Gastrocnemius medialis (tissue), 4 donors: ENCODE results near the gene ZSCAN32. TPM values are rescaled to one million over a fixed set of nuclear protein-coding genes. Genes with fewer than 3 reads are reported as not detected.

ENCODE experiments used
- ATAC-seq, 2 donors: fragments of 150-250 bp; one replicate each; pipeline ENCODE4 v1.9.1; 2016
- DNase-seq, 2 donors: peaks; one replicate each; pipeline ENCODE4 v3.0.0-alpha.2; 2019
- H3K27ac ChIP-seq, 4 donors: fragments of 200-600 bp; sonication (generic); 1 replicate in 1 of 4; 2 replicates in 3 of 4; pipeline ENCODE4 v1.5.1; 2016 to 2018; ENCODE audit warnings: mild to moderate bottlenecking in 2 of 4, moderate library complexity in 1 of 4
- H3K27me3 ChIP-seq, 3 donors: fragments of 200-600 bp; sonication (generic) in 2 of 3; 1 replicate in 1 of 3; 2 replicates in 2 of 3; pipeline versions ENCODE4 v1.5.1 to v1.6.0; 2016 to 2019; ENCODE audit warnings: mild to moderate bottlenecking in 1 of 3, moderate library complexity in 1 of 3
- H3K36me3 ChIP-seq, 2 donors: fragments of 200-600 bp; sonication (generic) in 1 of 2; one replicate each; pipeline ENCODE4 v1.5.1; 2017 to 2018
- H3K4me1 ChIP-seq, 2 donors: fragments of 200-600 bp; sonication (generic) in 1 of 2; one replicate each; pipeline ENCODE4 v1.5.1; 2016 to 2017; ENCODE audit warnings: mild to moderate bottlenecking in 2 of 2
- H3K4me3 ChIP-seq, 4 donors: fragments of 200-600 bp; sonication (generic) in 3 of 4; 1 replicate in 1 of 4; 2 replicates in 3 of 4; pipeline ENCODE4 v1.5.1; 2016 to 2019; ENCODE audit warnings: mild to moderate bottlenecking in 2 of 4
- H3K9me3 ChIP-seq, 3 donors: fragments of 200-600 bp; sonication (generic) in 2 of 3; 1 replicate in 1 of 3; 2 replicates in 2 of 3; pipeline ENCODE4 v1.5.1; 2016 to 2019
- POLR2A ChIP-seq, 2 donors: fragments of 450-650 bp; IDR thresholded peaks; one replicate each; pipeline ENCODE4 v1.6.1; 2017; ENCODE audit warnings: antibody characterized with exemption in 2 of 2, mild to moderate bottlenecking in 2 of 2, moderate library complexity in 2 of 2
- in situ Hi-C, 4 donors: fragments of 200-750 bp; cut with MboI; loops; one replicate each; pipeline versions ENCODE4 v1.15.0 to v1.8.0; 2017; ENCODE audit warnings: low sequenced_read_pairs in 4 of 4
- intact Hi-C: fragments of 100-400 bp; cut with DNase I; formaldehyde crosslinking; loops from one replicate; pipeline ENCODE4 v1.15.1; 2023; ENCODE audit warnings: low total_unique reads
- total RNA-seq, 4 donors: library from RNA; depleted of rRNA; stranded (reverse); fragments of >200 nt; gene quantifications; one replicate each; pipeline versions ENCODE4 v1.1.0 to v1.2.3, GENCODE V29; 2016
- TF ChIP-seq, protein P1 (sequence below), 5 experiments: fragments of 450-650 bp in 3 of 5; fragments of 200-600 bp in 2 of 5; sonication (generic) in 2 of 5; IDR thresholded peaks in 4 of 5; conservative IDR thresholded peaks in 1 of 5; 1 replicate in 4 of 5; 2 replicates in 1 of 5; pipeline ENCODE4 v1.5.1; 2016 to 2019; ENCODE audit warnings: antibody characterized with exemption in 5 of 5, mild to moderate bottlenecking in 3 of 5, moderate library complexity in 3 of 5

Gene ZSCAN32
- total RNA-seq, 4 donors from 2014 or later = 4.0 to 6.5 (median 4.7) TPM

DNA sequence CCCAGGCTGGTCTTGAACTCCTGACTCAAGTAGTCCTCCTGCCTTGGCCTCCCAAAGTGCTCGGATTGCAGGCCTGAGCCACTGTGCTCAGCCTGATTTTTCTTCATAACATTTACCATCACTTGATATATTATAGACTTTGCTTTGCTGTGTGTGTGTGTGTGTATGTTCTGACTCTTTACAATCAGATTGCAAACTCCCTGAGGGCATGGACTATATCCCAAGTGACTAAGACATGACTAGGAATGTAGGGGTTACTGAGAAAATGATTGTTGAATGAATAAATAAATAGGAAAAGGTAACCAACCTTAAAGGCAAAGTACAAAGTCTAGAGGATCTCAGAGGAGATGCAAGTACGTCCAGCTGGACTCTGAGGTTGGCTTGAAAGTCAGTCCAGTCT, 54.8 kb downstream of the ZSCAN32 start:
- DNase-seq (no peak), ATAC-seq (no peak)
- in situ Hi-C loops = no loop called here
- Histone ChIP-seq H3K36me3 (no peaks in the 10 kb centered on the region), H3K4me3 (no peak overlapping the region), H3K27me3 (no peaks in the 10 kb centered on the region), H3K27ac (no peak overlapping the region), H3K9me3 (no peaks in the 10 kb centered on the region), H3K4me1 (no peaks in the 10 kb centered on the region)
- TF ChIP-seq, protein P1, sequence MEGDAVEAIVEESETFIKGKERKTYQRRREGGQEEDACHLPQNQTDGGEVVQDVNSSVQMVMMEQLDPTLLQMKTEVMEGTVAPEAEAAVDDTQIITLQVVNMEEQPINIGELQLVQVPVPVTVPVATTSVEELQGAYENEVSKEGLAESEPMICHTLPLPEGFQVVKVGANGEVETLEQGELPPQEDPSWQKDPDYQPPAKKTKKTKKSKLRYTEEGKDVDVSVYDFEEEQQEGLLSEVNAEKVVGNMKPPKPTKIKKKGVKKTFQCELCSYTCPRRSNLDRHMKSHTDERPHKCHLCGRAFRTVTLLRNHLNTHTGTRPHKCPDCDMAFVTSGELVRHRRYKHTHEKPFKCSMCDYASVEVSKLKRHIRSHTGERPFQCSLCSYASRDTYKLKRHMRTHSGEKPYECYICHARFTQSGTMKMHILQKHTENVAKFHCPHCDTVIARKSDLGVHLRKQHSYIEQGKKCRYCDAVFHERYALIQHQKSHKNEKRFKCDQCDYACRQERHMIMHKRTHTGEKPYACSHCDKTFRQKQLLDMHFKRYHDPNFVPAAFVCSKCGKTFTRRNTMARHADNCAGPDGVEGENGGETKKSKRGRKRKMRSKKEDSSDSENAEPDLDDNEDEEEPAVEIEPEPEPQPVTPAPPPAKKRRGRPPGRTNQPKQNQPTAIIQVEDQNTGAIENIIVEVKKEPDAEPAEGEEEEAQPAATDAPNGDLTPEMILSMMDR (IDR thresholded peaks at IDR 0.05 in 4 of 5, conservative IDR thresholded peaks at IDR 0.05 in 1 of 5) = no peak
- no peak for TF ChIP-seq POLR2A (IDR thresholded peaks at IDR 0.05)
- intact Hi-C loops = no loop called here

Other genes with a start within 250 kb of the ZSCAN32 start
- gene OR1F1, start 212.8 kb downstream of the ZSCAN32 start, total RNA-seq = not detected
- gene ZNF200, start 165.8 kb downstream of the ZSCAN32 start, total RNA-seq = 1 to 10 TPM in 3 of 4 donors, under 1 TPM in 1; 0.49 to 3.2 (median 2.2) TPM
- gene MEFV, start 144.4 kb downstream of the ZSCAN32 start, total RNA-seq = 1 to 10 TPM in 1 of 4 donors, under 1 TPM in 3; 0.32 to 1.2 (median 0.76) TPM
- 10 to 100 TPM; 13.5 to 18.5 (median 15.5) TPM for gene ZNF263, start 117.5 kb downstream of the ZSCAN32 start, total RNA-seq
- gene TIGD7, start 95.6 kb downstream of the ZSCAN32 start, total RNA-seq = 1 to 10 TPM; 2.5 to 8.1 (median 4.4) TPM
- gene ZNF75A, start 95.5 kb downstream of the ZSCAN32 start, total RNA-seq = 10 to 100 TPM in 3 of 4 donors, 1 to 10 TPM in 1; 5.5 to 13.2 (median 12.5) TPM
- not detected for gene OR2C1, start 45.1 kb downstream of the ZSCAN32 start, total RNA-seq
- 10 to 100 TPM in 2 of 4 donors, 1 to 10 TPM in 2; 6.7 to 15.6 (median 9.6) TPM for gene ZNF174, start 211 bp upstream of the ZSCAN32 start, total RNA-seq
- 1 to 10 TPM in 1 of 4 donors, under 1 TPM in 3; 0.81 to 1.3 (median 0.96) TPM for gene ZNF597, start 42.5 kb upstream of the ZSCAN32 start, total RNA-seq
- gene NAA60, start 42.7 kb upstream of the ZSCAN32 start, total RNA-seq = 10 to 100 TPM; 14.2 to 16.7 (median 15.4) TPM
- not detected for gene C16orf90, start 94.5 kb upstream of the ZSCAN32 start, total RNA-seq
- 10 to 100 TPM in 3 of 4 donors, 1 to 10 TPM in 1; 8.2 to 24.3 (median 14.5) TPM for gene CLUAP1, start 100.0 kb upstream of the ZSCAN32 start, total RNA-seq
- under 1 TPM; 0.11 to 0.26 (median 0.22) TPM for gene NLRC3, start 176.4 kb upstream of the ZSCAN32 start, total RNA-seq
- 1 to 10 TPM; 1.8 to 3.6 (median 2.8) TPM for gene SLX4, start 210.6 kb upstream of the ZSCAN32 start, total RNA-seq